ENCODE results near the gene COQ8B.

- TF ChIP-seq CTCF (IDR thresholded peaks at IDR 0.05) (no peak), POLR2A (IDR thresholded peaks at IDR 0.05) (no peak)
These were observed 24.1 kb upstream of the COQ8B start for GRCh38 chr19:40740747-40741146.

Measured in thyroid gland (tissue), 4 donors.